ENCODE measurements around the gene TUBGCP2.

TUBGCP2 gene

GRCh38 chr10:133350950-133351329 is 42.3 kb upstream of the TUBGCP2 start:
- TF ChIP-seq EZH2phosphoT487 (conservative IDR thresholded peaks at IDR 0.05; ENCODE audit: low read length) (no peak), CTCF (IDR thresholded peaks at IDR 0.05; ENCODE audit: insufficient read depth, low read length, poor library complexity, severe bottlenecking) (no peak)
- no peak overlapping the region for H2AFZ ChIP-seq (ENCODE audit: low read depth, low read length, severe bottlenecking)
- no peaks in the 10 kb centered on the region for H3K9me2 ChIP-seq (replicated peaks; ENCODE audit: insufficient read depth, low read length)
- H3K27ac ChIP-seq (ENCODE audit: low read depth, low read length) = no peak overlapping the region
- no peak overlapping the region for H3K9ac ChIP-seq (ENCODE audit: low read length)
- no peaks in the 10 kb centered on the region for H3K9me3 ChIP-seq (ENCODE audit: insufficient read depth, low read length)
- no peaks in the 10 kb centered on the region for H3F3A ChIP-seq (ENCODE audit: insufficient read depth)
- H4K20me1 ChIP-seq (ENCODE audit: low read depth, low read length) = no peaks in the 10 kb centered on the region
- no peaks in the 10 kb centered on the region for H3K79me2 ChIP-seq (ENCODE audit: insufficient read depth, low read length)
- H3K36me3 ChIP-seq (ENCODE audit: low read length) = no peaks in the 10 kb centered on the region
- no peak overlapping the region for H3K4me3 ChIP-seq (ENCODE audit: insufficient read depth, low read length, poor library complexity, severe bottlenecking)
- H3K4me2 ChIP-seq (ENCODE audit: low read depth, low read length, poor library complexity, severe bottlenecking) = no peak overlapping the region
- no peaks in the 10 kb centered on the region for H3K27me3 ChIP-seq (ENCODE audit: low read length)

- no peak overlapping the region for H3K9ac ChIP-seq (ENCODE audit: low read length)
- no peak overlapping the region for H3K27ac ChIP-seq (ENCODE audit: low read depth, low read length)
- TF ChIP-seq EZH2phosphoT487 (conservative IDR thresholded peaks at IDR 0.05; ENCODE audit: low read length) (no peak), CTCF (IDR thresholded peaks at IDR 0.05; ENCODE audit: insufficient read depth, low read length, poor library complexity, severe bottlenecking) (no peak)
- H3K4me3 ChIP-seq (ENCODE audit: insufficient read depth, low read length, poor library complexity, severe bottlenecking) = no peak overlapping the region
- H3K79me2 ChIP-seq (ENCODE audit: insufficient read depth, low read length) = no peaks in the 10 kb centered on the region
- H3K9me3 ChIP-seq (ENCODE audit: insufficient read depth, low read length) = no peaks in the 10 kb centered on the region
- H3K36me3 ChIP-seq (ENCODE audit: low read length) = no peaks in the 10 kb centered on the region
- H3K9me2 ChIP-seq (replicated peaks; ENCODE audit: insufficient read depth, low read length) = no peaks in the 10 kb centered on the region
- H3F3A ChIP-seq (ENCODE audit: insufficient read depth) = no peaks in the 10 kb centered on the region
- no peaks in the 10 kb centered on the region for H4K20me1 ChIP-seq (ENCODE audit: low read depth, low read length)
- no peaks in the 10 kb centered on the region for H3K27me3 ChIP-seq (ENCODE audit: low read length)
- no peak overlapping the region for H2AFZ ChIP-seq (ENCODE audit: low read depth, low read length, severe bottlenecking)
- no peak overlapping the region for H3K4me2 ChIP-seq (ENCODE audit: low read depth, low read length, poor library complexity, severe bottlenecking)
Observed at GRCh38 chr10:133350283-133350949, 41.7 kb upstream of the TUBGCP2 start.

GRCh38 chr10:133349577-133350011 is 40.9 kb upstream of the TUBGCP2 start:
- Histone ChIP-seq H3K9me3 (ENCODE audit: insufficient read depth, low read length) (no peaks in the 10 kb centered on the region), H3K27me3 (ENCODE audit: low read length) (no peaks in the 10 kb centered on the region), H3F3A (ENCODE audit: insufficient read depth) (no peaks in the 10 kb centered on the region), H3K4me2 (ENCODE audit: low read depth, low read length, poor library complexity, severe bottlenecking) (no peak overlapping the region), H3K79me2 (ENCODE audit: insufficient read depth, low read length) (no peaks in the 10 kb centered on the region), H3K9ac (ENCODE audit: low read length) (no peak overlapping the region), H3K9me2 (replicated peaks; ENCODE audit: insufficient read depth, low read length) (no peaks in the 10 kb centered on the region), H2AFZ (ENCODE audit: low read depth, low read length, severe bottlenecking) (no peak overlapping the region), H3K36me3 (ENCODE audit: low read length) (no peaks in the 10 kb centered on the region), H3K4me3 (ENCODE audit: insufficient read depth, low read length, poor library complexity, severe bottlenecking) (no peak overlapping the region), H3K27ac (ENCODE audit: low read depth, low read length) (no peak overlapping the region), H4K20me1 (ENCODE audit: low read depth, low read length) (no peaks in the 10 kb centered on the region)
- TF ChIP-seq EZH2phosphoT487 (conservative IDR thresholded peaks at IDR 0.05; ENCODE audit: low read length) (no peak), CTCF (IDR thresholded peaks at IDR 0.05; ENCODE audit: insufficient read depth, low read length, poor library complexity, severe bottlenecking) (no peak)

All from SU-DHL-6 (cell line).